Gastroesophageal sphincter (tissue), 4 donors: ENCODE measurements around the gene ZBTB32. TPM values are rescaled to one million over a fixed set of nuclear protein-coding genes. Genes with fewer than 3 reads are reported as not detected.

Experiments
- ATAC-seq: fragments of 150-250 bp; one replicate; pipeline ENCODE4 v1.9.1; 2016; ENCODE audit warnings: mild to moderate bottlenecking, moderate library complexity
- H3K27ac ChIP-seq, 4 donors: fragments of 200-600 bp; sonication (generic) in 3 of 4; 1 replicate in 3 of 4; 2 replicates in 1 of 4; pipeline ENCODE4 v1.5.1; 2016 to 2019
- H3K27me3 ChIP-seq: fragments of 200-600 bp; sonication (generic); one replicate; pipeline ENCODE4 v1.5.1; 2019
- H3K36me3 ChIP-seq, 2 donors: fragments of 200-600 bp; sonication (generic); one replicate each; pipeline ENCODE4 v1.5.1; 2019; ENCODE audit warnings: control low read depth in 1 of 2
- H3K4me1 ChIP-seq, 3 donors: fragments of 200-600 bp; sonication (generic); 1 replicate in 2 of 3; 2 replicates in 1 of 3; pipeline ENCODE4 v1.5.1; 2016 to 2019; ENCODE audit warnings: control low read depth in 2 of 3
- H3K4me3 ChIP-seq, 2 donors: fragments of 200-600 bp; sonication (generic); one replicate each; pipeline ENCODE4 v1.5.1; 2019; ENCODE audit warnings: mild to moderate bottlenecking in 1 of 2, moderate library complexity in 1 of 2
- H3K9me3 ChIP-seq, 3 donors: fragments of 200-600 bp; sonication (generic); one replicate each; pipeline ENCODE4 v1.5.1; 2017 to 2019; ENCODE audit warnings: control low read depth in 2 of 3
- CTCF ChIP-seq, 4 experiments: fragments of 200-600 bp in 2 of 4; fragments of 450-650 bp in 2 of 4; sonication (generic) in 1 of 4; IDR thresholded peaks; one replicate each; pipeline ENCODE4 v1.5.1; 2017 to 2019; ENCODE audit warnings: antibody characterized with exemption in 4 of 4, mild to moderate bottlenecking in 2 of 4, moderate library complexity in 2 of 4
- EP300 ChIP-seq: sonication (generic); formaldehyde crosslinking; IDR thresholded peaks from one replicate; pipeline ENCODE4 v1.6.1; 2017; ENCODE audit warnings: antibody characterized with exemption, mild to moderate bottlenecking
- POLR2A ChIP-seq, 2 donors: fragments of 450-650 bp; IDR thresholded peaks; one replicate each; pipeline ENCODE4 v1.6.1; 2017; ENCODE audit warnings: antibody characterized with exemption in 2 of 2, mild to moderate bottlenecking in 2 of 2, moderate library complexity in 1 of 2
- POLR2AphosphoS5 ChIP-seq: sonication (generic); formaldehyde crosslinking; IDR thresholded peaks from one replicate; pipeline ENCODE4 v1.6.1; 2017; ENCODE audit warnings: antibody characterized with exemption
- WGBS, 2 donors: methylation state at CpG; one replicate each; pipeline ENCODE4 v1.1.5; 2018; ENCODE audit warnings: low coverage in 1 of 2; 5-methylcytosine and 5-hydroxymethylcytosine counted together
- total RNA-seq, 4 donors: library from RNA; depleted of rRNA; stranded (reverse); fragments of >200 nt; gene quantifications; one replicate each; pipeline ENCODE4 v1.1.0, GENCODE V29; 2016

ZBTB32 gene
- total RNA-seq, 4 donors from 2014 or later: 0.31 TPM; not detected in 2

GRCh38 chr19:35729021-35729420 lies 24.7 kb downstream of the ZBTB32 start:
- 72 to 80% methylated on average over 2 to 14 of the region's 18 CpGs for WGBS, 2 donors
- H3K27me3 ChIP-seq: no peaks in the 10 kb centered on the region
- H3K4me1 ChIP-seq: no peaks in the 10 kb centered on the region
- H3K4me3 ChIP-seq: no peak overlapping the region
- no peak overlapping the region for H3K27ac ChIP-seq
- no peaks in the 10 kb centered on the region for H3K9me3 ChIP-seq
- H3K36me3 ChIP-seq: peaks cover 0 to 100% of the 10 kb centered on the region in 2 donors
- no peak for ATAC-seq
- no peak for TF ChIP-seq CTCF (IDR thresholded peaks at IDR 0.05)
- no peak for TF ChIP-seq POLR2AphosphoS5
- no peak for TF ChIP-seq EP300
- no peak for TF ChIP-seq POLR2A (IDR thresholded peaks at IDR 0.05)

GRCh38 chr19:35729763-35730162 lies 25.4 kb downstream of the ZBTB32 start:
- H3K27me3 ChIP-seq: no peaks in the 10 kb centered on the region
- H3K4me1 ChIP-seq: no peaks in the 10 kb centered on the region
- no peak for ATAC-seq
- no peaks in the 10 kb centered on the region for H3K9me3 ChIP-seq
- no peak overlapping the region for H3K27ac ChIP-seq
- H3K4me3 ChIP-seq: no peak overlapping the region
- peaks cover 0 to 100% of the 10 kb centered on the region in 2 donors for H3K36me3 ChIP-seq
- 71 to 77% methylated on average over 1 to 5 of the region's 11 CpGs for WGBS, 2 donors
- TF ChIP-seq EP300 (no peak), CTCF (IDR thresholded peaks at IDR 0.05) (no peak), POLR2A (IDR thresholded peaks at IDR 0.05) (no peak), POLR2AphosphoS5 (no peak)

GRCh38 chr19:35730326-35730725 lies 26.0 kb downstream of the ZBTB32 start:
- Histone ChIP-seq H3K4me1 (no peaks in the 10 kb centered on the region), H3K4me3 (no peak overlapping the region), H3K36me3 (peaks cover 0 to 100% of the 10 kb centered on the region in 2 donors), H3K27ac (no peak overlapping the region), H3K9me3 (no peaks in the 10 kb centered on the region), H3K27me3 (no peaks in the 10 kb centered on the region)
- 75 to 92% methylated on average over 4 to 10 of the region's 18 CpGs for WGBS, 2 donors
- ATAC-seq: no peak
- TF ChIP-seq POLR2A (IDR thresholded peaks at IDR 0.05): no peak

- Histone ChIP-seq H3K27ac (no peak overlapping the region), H3K36me3 (peaks cover 0 to 100% of the 10 kb centered on the region in 2 donors)
Observed at GRCh38 chr19:35731353-35731752, 27.0 kb downstream of the ZBTB32 start.

GRCh38 chr19:35731779-35732405 lies 27.5 kb downstream of the ZBTB32 start:
- Histone ChIP-seq H3K27ac (no peak overlapping the region), H3K4me1 (no peaks in the 10 kb centered on the region), H3K27me3 (no peaks in the 10 kb centered on the region), H3K36me3 (peaks cover 0 to 100% of the 10 kb centered on the region in 2 donors), H3K4me3 (no peak overlapping the region), H3K9me3 (no peaks in the 10 kb centered on the region)
- 73 to 77% methylated on average over 5 to 12 of the region's 21 CpGs for WGBS, 2 donors
- no peak for ATAC-seq
- TF ChIP-seq CTCF (IDR thresholded peaks at IDR 0.05): no peak
- no peak for TF ChIP-seq POLR2AphosphoS5
- TF ChIP-seq POLR2A (IDR thresholded peaks at IDR 0.05): no peak
- no peak for TF ChIP-seq EP300

More at GRCh38 chr19:35731353-35731752, 27.0 kb downstream of the ZBTB32 start:
- TF ChIP-seq POLR2AphosphoS5 (no peak), CTCF (IDR thresholded peaks at IDR 0.05) (no peak), POLR2A (IDR thresholded peaks at IDR 0.05) (no peak), EP300 (no peak)
- no peaks in the 10 kb centered on the region for H3K4me1 ChIP-seq
- no peak for ATAC-seq
- no peaks in the 10 kb centered on the region for H3K9me3 ChIP-seq
- no peak overlapping the region for H3K4me3 ChIP-seq
- H3K27me3 ChIP-seq: no peaks in the 10 kb centered on the region
- WGBS, 2 donors: 79 to 83% methylated on average over 1 to 2 of the region's 9 CpGs
